Thyroid gland (tissue), 4 donors: Measurements from ENCODE around the gene HAAO.

Experiments used
- POLR2A ChIP-seq, 2 donors: fragments of 450-650 bp; IDR thresholded peaks; one replicate each; pipeline ENCODE4 v1.6.1; 2017; ENCODE audit warnings: antibody characterized with exemption in 2 of 2, mild to moderate bottlenecking in 2 of 2, moderate library complexity in 1 of 2
- TF ChIP-seq, protein P1 (sequence below), 6 experiments: fragments of 200-600 bp in 3 of 6; fragments of 450-650 bp in 3 of 6; sonication (generic) in 3 of 6; IDR thresholded peaks; one replicate each; pipeline ENCODE4 v1.5.1; 2016 to 2019; ENCODE audit warnings: antibody characterized with exemption in 6 of 6, mild to moderate bottlenecking in 2 of 6, inconsistent platforms in 1 of 6, moderate library complexity in 1 of 6

DNA sequence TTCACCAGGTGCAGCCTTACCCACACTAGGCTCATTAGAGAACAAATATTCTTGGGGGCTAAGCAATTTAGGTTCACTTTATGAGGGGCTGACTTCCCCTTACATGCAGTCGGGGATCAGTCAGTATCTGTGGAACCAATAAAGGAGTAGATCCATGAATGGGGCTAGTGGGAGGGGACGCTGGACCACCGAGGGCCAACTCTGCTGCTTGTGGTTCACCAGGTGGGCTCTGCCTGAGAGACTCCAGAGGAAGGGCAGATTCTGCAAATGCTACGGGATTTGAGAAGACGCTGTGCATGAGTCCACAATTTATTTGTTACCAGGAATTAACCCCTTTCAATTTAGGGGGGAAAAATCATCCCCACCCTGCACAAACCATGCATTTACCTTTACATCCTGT is 15.9 kb upstream of the HAAO start:
- TF ChIP-seq, protein P1, sequence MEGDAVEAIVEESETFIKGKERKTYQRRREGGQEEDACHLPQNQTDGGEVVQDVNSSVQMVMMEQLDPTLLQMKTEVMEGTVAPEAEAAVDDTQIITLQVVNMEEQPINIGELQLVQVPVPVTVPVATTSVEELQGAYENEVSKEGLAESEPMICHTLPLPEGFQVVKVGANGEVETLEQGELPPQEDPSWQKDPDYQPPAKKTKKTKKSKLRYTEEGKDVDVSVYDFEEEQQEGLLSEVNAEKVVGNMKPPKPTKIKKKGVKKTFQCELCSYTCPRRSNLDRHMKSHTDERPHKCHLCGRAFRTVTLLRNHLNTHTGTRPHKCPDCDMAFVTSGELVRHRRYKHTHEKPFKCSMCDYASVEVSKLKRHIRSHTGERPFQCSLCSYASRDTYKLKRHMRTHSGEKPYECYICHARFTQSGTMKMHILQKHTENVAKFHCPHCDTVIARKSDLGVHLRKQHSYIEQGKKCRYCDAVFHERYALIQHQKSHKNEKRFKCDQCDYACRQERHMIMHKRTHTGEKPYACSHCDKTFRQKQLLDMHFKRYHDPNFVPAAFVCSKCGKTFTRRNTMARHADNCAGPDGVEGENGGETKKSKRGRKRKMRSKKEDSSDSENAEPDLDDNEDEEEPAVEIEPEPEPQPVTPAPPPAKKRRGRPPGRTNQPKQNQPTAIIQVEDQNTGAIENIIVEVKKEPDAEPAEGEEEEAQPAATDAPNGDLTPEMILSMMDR (IDR thresholded peaks at IDR 0.05), result no peak
- no peak for TF ChIP-seq POLR2A (IDR thresholded peaks at IDR 0.05)
